Prostate gland (tissue), 2 donors: ENCODE measurements around the gene VWA8.

ENCODE experiments used
- POLR2AphosphoS5 ChIP-seq: sonication (generic); formaldehyde crosslinking; IDR thresholded peaks from one replicate; pipeline ENCODE4 v1.6.1; 2017; ENCODE audit warnings: antibody characterized with exemption
- TF ChIP-seq, protein P1 (sequence below), 4 experiments: fragments of 200-600 bp in 2 of 4; fragments of 450-650 bp in 2 of 4; sonication (generic) in 2 of 4; IDR thresholded peaks; 1 replicate in 3 of 4; 2 replicates in 1 of 4; pipeline ENCODE4 v1.5.1; 2016 to 2019; ENCODE audit warnings: antibody characterized with exemption in 4 of 4, mild to moderate bottlenecking in 2 of 4, moderate library complexity in 2 of 4

DNA sequence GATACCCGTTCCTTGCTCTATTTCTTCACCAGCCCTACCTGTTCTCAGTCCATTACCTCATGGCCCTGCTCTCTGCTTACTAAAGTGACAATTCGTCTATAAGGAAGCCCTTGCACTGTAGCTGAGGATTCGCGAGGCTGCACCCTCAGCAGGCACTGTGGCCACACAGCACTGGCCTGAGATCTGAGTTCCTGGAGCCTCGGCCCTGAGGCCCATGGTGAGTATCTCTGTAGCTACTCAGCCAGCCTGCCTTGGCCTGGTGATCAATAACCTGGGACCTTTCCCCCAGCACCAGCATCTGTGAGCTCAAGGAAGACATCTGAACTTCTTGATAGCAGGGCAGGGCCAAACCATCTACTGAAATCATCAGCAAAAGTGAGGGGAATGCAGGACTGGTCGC lies 412.9 kb downstream of the VWA8 start:
- TF ChIP-seq, protein P1, sequence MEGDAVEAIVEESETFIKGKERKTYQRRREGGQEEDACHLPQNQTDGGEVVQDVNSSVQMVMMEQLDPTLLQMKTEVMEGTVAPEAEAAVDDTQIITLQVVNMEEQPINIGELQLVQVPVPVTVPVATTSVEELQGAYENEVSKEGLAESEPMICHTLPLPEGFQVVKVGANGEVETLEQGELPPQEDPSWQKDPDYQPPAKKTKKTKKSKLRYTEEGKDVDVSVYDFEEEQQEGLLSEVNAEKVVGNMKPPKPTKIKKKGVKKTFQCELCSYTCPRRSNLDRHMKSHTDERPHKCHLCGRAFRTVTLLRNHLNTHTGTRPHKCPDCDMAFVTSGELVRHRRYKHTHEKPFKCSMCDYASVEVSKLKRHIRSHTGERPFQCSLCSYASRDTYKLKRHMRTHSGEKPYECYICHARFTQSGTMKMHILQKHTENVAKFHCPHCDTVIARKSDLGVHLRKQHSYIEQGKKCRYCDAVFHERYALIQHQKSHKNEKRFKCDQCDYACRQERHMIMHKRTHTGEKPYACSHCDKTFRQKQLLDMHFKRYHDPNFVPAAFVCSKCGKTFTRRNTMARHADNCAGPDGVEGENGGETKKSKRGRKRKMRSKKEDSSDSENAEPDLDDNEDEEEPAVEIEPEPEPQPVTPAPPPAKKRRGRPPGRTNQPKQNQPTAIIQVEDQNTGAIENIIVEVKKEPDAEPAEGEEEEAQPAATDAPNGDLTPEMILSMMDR (IDR thresholded peaks at IDR 0.05): no peak
- TF ChIP-seq POLR2AphosphoS5: no peak
